NCI-H226 (cell line): ENCODE results near the gene THADA.
A peak's percentile ranks its signal among the peaks of the same experiment; 100 is the strongest.
"Not testable (repeated sequence)": the region's sequence is repeated elsewhere in the genome, so short reads cannot be mapped to it uniquely, and the experiment has no call there.

Experiments
- DNase-seq: peaks from one replicate; pipeline ENCODE4 v3.0.0-alpha.2; 2015

Gene THADA

DNA sequence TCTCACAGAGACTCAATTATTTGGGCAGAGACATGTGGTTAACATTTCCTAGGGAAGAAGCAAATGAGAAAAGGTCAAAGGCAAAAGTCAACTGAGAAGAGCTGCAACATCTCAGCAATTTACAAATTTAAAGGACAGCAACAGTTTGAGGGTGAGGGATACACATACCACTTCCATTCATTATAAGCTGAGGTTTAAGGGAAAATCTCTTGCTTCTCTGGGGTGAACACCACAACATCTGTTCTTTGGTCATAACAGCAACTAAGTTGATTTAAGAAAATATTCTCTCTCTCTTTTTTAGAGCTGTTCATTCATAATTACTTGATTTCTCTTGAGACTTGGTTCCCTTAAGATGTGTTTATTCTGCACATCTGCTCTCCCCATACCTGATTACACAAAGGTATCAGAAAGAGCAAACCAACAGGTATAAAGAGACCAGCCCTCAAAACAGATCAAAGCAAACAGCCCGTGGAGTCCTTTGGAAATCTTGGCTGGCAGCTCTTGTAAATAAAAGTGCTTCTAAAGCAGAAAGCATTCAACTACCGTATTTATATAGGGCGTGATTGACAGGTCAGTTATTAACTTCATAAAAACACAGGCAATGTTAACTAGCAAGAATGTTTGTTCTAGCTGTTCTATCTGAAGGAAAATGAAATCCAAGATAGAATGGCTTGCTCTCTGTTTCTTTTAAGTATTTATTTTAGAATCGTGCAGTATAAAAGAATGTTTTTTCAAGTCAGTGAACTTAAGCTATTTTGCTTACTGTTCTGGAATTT lies 132.8 kb downstream of the THADA start:
- DNase-seq: no peak

DNA sequence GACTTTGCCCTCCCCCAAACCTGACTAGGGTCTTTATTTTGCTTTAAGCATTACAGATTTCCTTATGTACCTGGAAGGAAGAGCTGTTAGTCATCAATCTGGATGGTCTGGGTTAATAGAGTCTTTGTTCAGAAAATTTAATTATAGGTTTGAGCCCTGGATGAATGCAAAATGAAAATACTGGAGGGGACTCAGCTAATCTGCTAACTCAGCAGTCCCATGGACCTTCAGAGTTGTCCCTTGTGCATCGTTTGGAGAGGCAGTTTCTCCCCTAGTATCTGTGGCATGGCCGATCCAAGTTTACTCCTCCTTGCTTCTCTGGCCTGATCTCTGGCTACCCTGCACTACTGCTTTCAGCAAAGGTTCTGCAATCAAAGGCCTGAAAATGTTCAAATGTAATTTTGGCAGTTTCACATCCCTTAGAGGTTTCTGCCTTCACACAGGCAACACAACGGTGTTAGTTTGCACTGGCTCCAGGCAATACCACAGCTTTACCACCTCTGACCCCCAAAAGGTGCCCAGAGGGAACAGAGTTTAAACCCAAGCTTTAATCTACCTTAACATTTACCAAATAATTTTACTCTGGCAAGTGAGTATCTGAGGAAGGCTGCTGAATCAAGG lies 134.3 kb downstream of the THADA start:
- DNase-seq: no peak

DNA sequence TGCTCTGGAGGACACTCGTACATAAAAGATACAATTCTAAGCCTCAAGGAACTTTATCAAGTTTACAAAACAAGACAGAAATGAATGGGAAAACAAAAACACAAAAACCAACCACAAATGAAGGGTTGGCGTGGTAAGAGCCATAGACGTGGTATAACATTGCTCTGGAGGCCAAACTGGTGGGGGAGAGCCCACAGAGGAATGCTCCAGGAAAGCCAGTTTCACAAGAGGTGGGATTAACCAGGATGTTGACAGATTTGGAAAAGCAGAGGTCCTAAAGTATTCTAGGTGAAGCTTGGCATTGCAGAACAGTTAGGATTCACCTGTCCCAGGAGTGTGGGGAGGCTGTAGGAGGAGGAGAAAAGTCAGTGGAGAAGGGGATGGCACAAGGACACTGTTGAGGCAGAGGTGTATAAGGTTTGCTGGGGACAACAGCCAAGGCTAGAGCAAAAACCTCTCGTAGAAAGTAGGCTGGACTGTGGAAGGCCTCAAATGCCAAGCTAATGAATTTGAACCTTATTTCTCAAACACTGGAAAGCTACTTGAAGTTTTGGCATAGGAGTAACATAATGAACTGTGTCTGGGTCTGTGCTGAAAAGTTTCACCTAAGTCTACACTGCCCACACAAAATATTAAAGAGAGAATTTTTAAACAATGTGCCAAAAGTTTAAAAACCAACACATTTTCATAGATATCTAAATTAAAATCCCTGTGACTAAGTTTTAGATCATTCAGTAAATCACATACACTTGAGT lies 135.1 kb downstream of the THADA start:
- no peak for DNase-seq

- no peak for DNase-seq
Measured at GRCh38 chr2:43460174-43460546, 135.7 kb downstream of the THADA start.

GRCh38 chr2:43459446-43460173 lies 136.2 kb downstream of the THADA start:
- peak; percentile 60 for DNase-seq

- DNase-seq: peak; percentile 62
Measured at GRCh38 chr2:43458014-43458628, 137.7 kb downstream of the THADA start.

- no peak for DNase-seq
Measured at GRCh38 chr2:43455731-43456642, 139.9 kb downstream of the THADA start.

- DNase-seq: no peak
Measured at GRCh38 chr2:43455296-43455695, 140.5 kb downstream of the THADA start.

DNA sequence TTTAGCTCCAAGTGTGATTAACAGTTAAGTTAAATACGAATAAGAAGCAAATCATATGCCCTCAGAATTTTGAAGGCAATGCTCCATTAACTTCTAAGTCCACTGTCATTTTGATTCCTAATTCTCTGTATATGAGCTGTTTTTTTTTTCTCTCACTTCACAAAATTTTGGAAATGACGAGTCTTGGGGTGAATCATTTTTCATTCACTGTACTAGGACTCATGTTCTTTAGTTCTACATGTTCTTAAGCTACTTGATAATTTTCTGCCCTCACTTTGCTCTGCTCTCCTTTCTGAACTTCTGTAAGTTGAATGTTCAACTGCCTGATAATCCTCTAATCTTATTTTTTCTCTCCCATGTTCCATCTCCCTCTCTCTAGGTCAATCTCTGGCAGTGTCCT lies 141.0 kb downstream of the THADA start:
- DNase-seq: no peak

DNA sequence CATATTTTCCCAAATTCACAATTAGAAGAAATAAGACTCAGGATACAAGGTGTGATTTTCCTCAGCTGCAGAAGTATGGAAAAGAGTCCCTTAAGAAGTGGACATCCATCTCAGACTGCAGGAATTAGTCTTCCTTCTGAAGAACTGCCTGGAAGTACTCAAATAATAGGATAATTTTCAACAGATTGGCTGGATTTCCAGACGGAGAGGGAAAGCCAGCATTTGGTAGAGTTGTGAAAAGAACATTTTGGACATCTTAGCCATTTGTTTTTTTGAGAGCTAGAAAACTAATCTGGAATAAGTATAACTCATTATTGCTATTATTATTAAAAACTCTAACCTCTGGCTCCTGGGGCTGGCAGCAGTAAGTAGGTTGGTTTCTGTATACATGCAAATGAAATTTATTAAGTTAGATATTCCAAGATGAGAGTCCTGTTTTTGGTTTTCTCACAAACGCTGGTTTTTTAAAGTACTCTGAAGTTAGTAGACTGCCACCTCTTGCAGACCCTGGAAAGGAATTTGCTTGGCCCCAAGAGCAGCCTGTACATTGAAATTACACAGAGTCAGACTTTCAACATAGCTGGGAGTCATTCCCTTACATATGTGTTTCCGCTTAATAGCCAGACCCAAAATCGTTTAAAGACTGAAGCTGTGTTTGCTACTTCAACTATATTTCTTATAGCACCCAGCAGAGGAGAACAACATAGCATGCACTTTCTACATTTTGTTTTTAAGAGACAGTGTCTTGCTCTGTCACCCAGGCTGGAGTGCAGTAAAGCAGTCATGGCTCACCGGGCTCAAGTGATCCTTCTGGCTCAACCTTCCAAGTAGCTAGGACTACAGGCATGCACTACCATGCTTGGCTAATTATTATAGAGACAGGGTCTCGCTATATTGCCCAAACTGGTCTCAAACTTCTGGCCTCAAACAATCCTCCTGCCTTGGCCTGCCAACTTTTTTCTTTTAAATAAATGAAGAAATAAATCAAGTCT lies 142.4 kb downstream of the THADA start:
- no peak for DNase-seq

GRCh38 chr2:43452318-43452731 lies 143.5 kb downstream of the THADA start:
- no peak for DNase-seq

GRCh38 chr2:43450617-43451016 lies 145.2 kb downstream of the THADA start:
- no peak for DNase-seq

GRCh38 chr2:43448822-43449110 lies 147.1 kb downstream of the THADA start:
- DNase-seq: no peak

GRCh38 chr2:43448011-43448821 lies 147.6 kb downstream of the THADA start:
- DNase-seq: no peak

DNA sequence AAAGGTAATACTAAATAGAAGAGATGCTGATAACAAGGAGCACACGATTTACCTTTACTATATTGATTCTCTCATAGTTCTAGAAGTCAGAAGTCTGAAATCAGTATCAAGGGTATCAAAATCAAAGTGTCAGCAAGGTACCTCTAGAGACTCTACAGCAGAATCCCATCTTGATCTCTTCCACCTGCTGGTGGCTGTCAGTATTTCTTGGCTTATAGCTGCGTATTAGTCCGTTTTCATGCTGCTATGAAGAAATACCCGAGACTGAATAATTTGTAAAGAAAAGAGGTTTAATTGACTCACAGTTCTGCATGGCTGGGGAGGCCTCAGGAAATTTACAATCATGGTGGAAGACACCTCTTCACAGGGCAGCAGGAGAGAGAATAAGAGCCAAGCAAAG lies 149.1 kb downstream of the THADA start:
- not testable (repeated sequence) for DNase-seq

- no peak for DNase-seq
Measured at GRCh38 chr2:43445781-43446180, 150.1 kb downstream of the THADA start.

DNA sequence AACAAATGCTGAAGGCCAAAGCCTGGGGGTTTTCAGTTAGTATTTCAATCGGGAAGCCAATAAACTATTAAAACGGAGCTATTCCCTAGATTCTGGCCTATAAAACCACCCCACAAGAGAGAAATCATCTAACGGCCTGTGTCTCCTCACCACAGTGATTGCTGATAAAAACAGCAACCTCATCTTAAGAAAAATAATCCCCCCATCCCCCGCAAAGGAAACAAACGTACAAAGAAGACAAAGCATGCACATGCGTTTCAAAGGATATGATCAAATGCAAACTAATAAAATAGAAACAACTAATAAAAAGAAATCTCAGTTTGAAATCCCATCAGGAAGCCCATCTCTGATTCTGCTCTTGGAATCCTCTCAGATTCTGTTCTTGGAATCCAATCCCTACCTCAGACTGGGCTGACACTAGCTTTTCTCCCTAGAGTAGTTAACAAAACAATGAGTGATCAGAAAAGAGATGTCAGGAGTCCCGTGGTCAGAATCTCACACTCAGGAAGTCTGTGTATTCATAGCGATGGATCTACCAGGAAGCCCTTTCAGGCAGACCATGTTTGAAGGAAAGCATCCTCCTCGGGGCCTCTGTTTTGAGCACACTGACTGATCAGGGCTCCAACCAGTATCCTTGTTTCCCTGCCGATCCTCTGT lies 150.7 kb downstream of the THADA start:
- no peak for DNase-seq

DNA sequence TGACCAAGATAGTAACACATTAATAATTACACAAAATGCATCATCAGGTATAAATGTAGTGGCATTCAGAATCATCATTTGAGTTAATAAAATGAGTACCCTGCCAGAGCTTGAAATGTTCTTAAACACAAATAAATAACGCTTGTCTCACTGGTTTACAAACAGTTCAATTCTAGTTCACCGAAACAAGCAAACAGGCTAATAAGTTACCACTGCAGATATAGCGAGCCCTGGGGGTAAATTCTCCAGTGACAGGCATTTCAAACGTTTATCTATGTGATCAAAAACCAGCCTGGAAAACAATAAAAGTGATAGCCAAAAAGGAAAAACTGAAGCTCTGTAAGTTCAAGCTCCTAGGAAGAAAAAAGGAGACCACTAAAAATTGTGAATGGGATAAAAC lies 152.6 kb downstream of the THADA start:
- DNase-seq: no peak

DNA sequence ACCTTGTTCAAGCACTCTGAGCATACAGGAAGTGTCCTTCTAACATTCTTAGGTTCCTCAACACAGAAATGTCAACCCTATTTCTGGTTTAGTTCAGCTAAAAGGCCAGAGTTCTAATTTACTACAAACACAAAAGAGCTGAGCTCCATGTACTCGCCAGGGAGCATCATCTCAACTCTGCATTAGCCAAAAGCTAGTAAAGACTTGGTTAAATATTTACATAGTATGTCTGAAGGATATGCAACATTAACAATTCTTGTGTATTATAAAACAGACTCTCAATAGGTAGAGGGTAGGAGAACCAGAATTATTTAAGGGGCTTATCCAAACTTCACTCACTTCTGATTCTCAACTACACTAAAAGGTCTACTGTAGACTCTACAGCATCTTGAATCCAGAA lies 154.6 kb downstream of the THADA start:
- no peak for DNase-seq
